Measurements from ENCODE around the gene DOC2B.
"Not testable (repeated sequence)": the region's sequence is repeated elsewhere in the genome, so short reads cannot be mapped to it uniquely, and the experiment has no call there.

DOC2B gene

DNA sequence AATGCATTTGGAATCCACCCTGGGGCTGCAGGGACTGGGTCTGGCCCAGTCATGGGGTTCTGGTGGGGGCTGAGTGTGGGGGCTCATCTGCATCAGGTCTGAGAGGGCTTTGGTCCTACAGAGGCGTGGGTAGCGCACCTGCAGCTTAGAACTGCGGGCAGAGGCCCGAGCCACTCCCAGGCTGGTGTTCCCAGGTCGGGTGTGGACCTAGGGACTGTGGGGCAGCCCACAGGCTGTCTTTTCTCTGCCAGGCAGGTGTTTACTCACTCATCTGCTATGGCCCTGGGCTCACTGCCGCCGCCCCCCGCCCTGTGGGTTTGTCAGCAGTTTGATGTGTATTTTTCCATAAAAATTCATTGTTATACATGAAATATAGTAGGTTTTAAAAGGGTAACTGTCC lies 27.0 kb upstream of the DOC2B start:
- TF ChIP-seq, protein P1, sequence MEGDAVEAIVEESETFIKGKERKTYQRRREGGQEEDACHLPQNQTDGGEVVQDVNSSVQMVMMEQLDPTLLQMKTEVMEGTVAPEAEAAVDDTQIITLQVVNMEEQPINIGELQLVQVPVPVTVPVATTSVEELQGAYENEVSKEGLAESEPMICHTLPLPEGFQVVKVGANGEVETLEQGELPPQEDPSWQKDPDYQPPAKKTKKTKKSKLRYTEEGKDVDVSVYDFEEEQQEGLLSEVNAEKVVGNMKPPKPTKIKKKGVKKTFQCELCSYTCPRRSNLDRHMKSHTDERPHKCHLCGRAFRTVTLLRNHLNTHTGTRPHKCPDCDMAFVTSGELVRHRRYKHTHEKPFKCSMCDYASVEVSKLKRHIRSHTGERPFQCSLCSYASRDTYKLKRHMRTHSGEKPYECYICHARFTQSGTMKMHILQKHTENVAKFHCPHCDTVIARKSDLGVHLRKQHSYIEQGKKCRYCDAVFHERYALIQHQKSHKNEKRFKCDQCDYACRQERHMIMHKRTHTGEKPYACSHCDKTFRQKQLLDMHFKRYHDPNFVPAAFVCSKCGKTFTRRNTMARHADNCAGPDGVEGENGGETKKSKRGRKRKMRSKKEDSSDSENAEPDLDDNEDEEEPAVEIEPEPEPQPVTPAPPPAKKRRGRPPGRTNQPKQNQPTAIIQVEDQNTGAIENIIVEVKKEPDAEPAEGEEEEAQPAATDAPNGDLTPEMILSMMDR (IDR thresholded peaks at IDR 0.05), result no peak
- Histone ChIP-seq H3K9me3 (ENCODE audit: control insufficient read depth, low read length) (no peaks in the 10 kb centered on the region), H3K36me3 (ENCODE audit: control insufficient read depth, insufficient read depth, low read length) (no peaks in the 10 kb centered on the region), H3K9ac (no peak overlapping the region), H3K4me2 (ENCODE audit: low read length) (no peak overlapping the region), H3K4me3 (ENCODE audit: low read depth, low read length) (no peak overlapping the region), H3K79me2 (no peaks in the 10 kb centered on the region), H3K27ac (no peak overlapping the region), H2AFZ (no peak overlapping the region), H3K4me1 (no peaks in the 10 kb centered on the region), H3K27me3 (ENCODE audit: control insufficient read depth, insufficient read depth, low read length) (no peaks in the 10 kb centered on the region)

DNA sequence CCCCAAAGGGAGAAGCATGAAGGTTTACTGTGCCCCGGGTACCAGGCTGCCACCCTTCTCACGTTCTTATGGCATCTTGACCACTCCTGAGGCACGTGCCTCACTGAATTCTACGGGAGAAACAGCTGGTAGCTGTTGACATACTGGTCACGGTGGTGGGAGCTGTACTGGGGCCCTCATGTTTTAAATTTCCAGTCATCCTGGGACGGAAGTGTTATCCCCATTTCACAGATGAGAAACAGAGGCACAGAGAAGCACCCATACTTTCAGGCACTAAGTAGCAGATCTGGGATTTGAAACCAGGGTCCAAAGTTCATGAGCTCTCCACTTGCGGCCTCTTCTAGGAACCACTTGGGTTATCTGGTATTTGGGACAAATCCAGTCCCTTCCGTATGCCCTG lies 26.3 kb upstream of the DOC2B start:
- no peaks in the 10 kb centered on the region for H3K4me1 ChIP-seq
- TF ChIP-seq, protein P1 (IDR thresholded peaks at IDR 0.05), result no peak
- no peak overlapping the region for H3K27ac ChIP-seq
- no peaks in the 10 kb centered on the region for H3K9me3 ChIP-seq (ENCODE audit: control insufficient read depth, low read length)
- H3K79me2 ChIP-seq, result no peaks in the 10 kb centered on the region
- no peak overlapping the region for H3K9ac ChIP-seq
- H2AFZ ChIP-seq, result no peak overlapping the region
- no peaks in the 10 kb centered on the region for H3K36me3 ChIP-seq (ENCODE audit: control insufficient read depth, insufficient read depth, low read length)
- H3K4me2 ChIP-seq (ENCODE audit: low read length), result no peak overlapping the region
- H3K4me3 ChIP-seq (ENCODE audit: low read depth, low read length), result no peak overlapping the region
- H3K27me3 ChIP-seq (ENCODE audit: control insufficient read depth, insufficient read depth, low read length), result no peaks in the 10 kb centered on the region

DNA sequence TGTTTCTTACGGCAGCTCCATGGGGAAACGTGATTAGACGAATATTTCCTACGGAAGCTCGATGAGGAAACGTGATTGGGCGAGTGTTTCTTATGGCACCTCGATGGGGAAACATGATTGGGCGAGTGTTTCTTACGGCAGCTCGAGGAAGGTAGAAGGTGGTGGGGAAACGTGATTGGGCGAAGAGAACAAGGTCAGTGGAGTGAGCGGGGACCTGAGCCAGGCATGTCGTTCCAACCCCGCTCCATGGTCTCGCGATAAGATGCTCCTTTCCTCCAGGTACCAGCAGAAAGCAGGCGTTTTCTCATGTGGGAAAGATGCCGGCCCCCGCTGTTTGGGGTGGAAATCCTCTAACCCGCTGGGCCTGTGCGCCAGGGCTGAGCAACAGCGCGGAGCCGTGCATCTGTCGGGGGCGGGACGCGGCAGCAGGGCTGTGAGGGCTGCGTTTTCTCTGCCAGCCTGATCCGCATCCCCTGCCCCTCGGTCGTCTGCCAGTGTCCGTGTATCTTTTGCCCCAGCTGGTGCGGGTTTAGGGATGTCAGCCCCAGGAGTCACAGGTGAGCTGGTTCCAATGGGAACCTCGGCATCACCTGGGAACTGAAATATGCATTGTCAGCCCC lies 25.6 kb upstream of the DOC2B start:
- H3K9ac ChIP-seq, result no peak overlapping the region
- no peak overlapping the region for H3K4me3 ChIP-seq (ENCODE audit: low read depth, low read length)
- no peaks in the 10 kb centered on the region for H3K36me3 ChIP-seq (ENCODE audit: control insufficient read depth, insufficient read depth, low read length)
- no peaks in the 10 kb centered on the region for H3K4me1 ChIP-seq
- H3K27me3 ChIP-seq (ENCODE audit: control insufficient read depth, insufficient read depth, low read length), result no peaks in the 10 kb centered on the region
- no peaks in the 10 kb centered on the region for H3K9me3 ChIP-seq (ENCODE audit: control insufficient read depth, low read length)
- no peak overlapping the region for H3K27ac ChIP-seq
- TF ChIP-seq, protein P1 (IDR thresholded peaks at IDR 0.05), result no peak
- H2AFZ ChIP-seq, result no peak overlapping the region
- no peak overlapping the region for H3K4me2 ChIP-seq (ENCODE audit: low read length)
- no peaks in the 10 kb centered on the region for H3K79me2 ChIP-seq

DNA sequence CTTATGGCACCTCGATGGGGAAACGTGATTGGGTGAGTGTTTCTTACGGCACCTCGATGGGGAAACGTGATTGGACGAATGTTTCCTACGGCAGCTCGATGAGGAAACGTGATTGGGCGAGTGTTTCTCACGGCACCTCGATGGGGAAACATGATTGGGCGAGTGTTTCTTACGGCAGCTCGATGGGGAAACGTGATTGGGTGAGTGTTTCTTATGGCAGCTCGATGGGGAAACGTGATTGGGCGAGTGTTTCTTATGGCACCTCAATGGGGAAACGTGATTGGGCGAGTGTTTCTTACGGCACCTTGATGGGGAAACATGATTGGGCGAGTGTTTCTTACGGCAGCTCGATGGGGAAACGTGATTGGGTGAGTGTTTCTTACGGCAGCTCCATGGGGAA lies 25.0 kb upstream of the DOC2B start:
- not testable (repeated sequence) for H3K79me2 ChIP-seq; H3K9me3 ChIP-seq (ENCODE audit: control insufficient read depth, low read length); H3K4me3 ChIP-seq (ENCODE audit: low read depth, low read length); H3K27ac ChIP-seq; H3K9ac ChIP-seq; H2AFZ ChIP-seq; H3K4me2 ChIP-seq (ENCODE audit: low read length); H3K36me3 ChIP-seq (ENCODE audit: control insufficient read depth, insufficient read depth, low read length); H3K4me1 ChIP-seq; H3K27me3 ChIP-seq (ENCODE audit: control insufficient read depth, insufficient read depth, low read length)

DNA sequence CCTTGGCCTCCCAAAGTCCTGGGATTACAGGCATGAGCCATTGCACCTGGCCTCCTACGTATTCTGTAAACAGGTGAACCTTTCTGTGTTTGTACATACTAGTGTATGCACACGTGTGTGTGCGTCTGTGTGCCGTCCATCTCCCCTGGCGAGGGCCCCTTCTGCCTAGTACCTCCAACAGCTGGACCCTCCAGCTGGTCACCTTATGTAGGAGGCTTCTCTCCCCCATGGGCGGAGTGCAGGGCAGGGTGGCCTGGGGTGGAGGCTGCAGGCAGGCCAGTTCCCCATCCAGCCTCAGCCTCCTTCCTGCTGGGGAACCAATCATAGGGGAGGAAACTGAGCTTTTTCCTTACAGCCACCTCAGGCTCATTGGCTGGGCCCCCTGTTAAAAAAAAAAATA lies 24.4 kb upstream of the DOC2B start:
- H3K27ac ChIP-seq, result no peak overlapping the region
- H3K4me3 ChIP-seq (ENCODE audit: low read depth, low read length), result no peak overlapping the region
- H3K4me1 ChIP-seq, result no peaks in the 10 kb centered on the region
- no peak overlapping the region for H3K4me2 ChIP-seq (ENCODE audit: low read length)
- TF ChIP-seq, protein P1 (IDR thresholded peaks at IDR 0.05), result no peak
- no peaks in the 10 kb centered on the region for H3K27me3 ChIP-seq (ENCODE audit: control insufficient read depth, insufficient read depth, low read length)
- H3K9ac ChIP-seq, result no peak overlapping the region
- no peak overlapping the region for H2AFZ ChIP-seq
- H3K36me3 ChIP-seq (ENCODE audit: control insufficient read depth, insufficient read depth, low read length), result no peaks in the 10 kb centered on the region
- H3K79me2 ChIP-seq, result no peaks in the 10 kb centered on the region
- H3K9me3 ChIP-seq (ENCODE audit: control insufficient read depth, low read length), result no peaks in the 10 kb centered on the region

Data from parathyroid adenoma (tissue), 2 donors.